ENCODE results near the gene MGST2.

GRCh38 chr4:139692309-139693012, 26.8 kb downstream of the MGST2 start:
- TF ChIP-seq CTCF (IDR thresholded peaks at IDR 0.05) (no peak), POLR2A (IDR thresholded peaks at IDR 0.05) (no peak), POLR2AphosphoS5 (IDR thresholded peaks at IDR 0.05) (no peak), EP300 (IDR thresholded peaks at IDR 0.05) (no peak)

All from stomach (tissue), 4 donors.